SHP77 treated with DMSO at 0.1 percent for 48 hours (cell line): ENCODE measurements around the gene EPO.
"Not testable (repeated sequence)": the region's sequence is repeated elsewhere in the genome, so short reads cannot be mapped to it uniquely, and the experiment has no call there.

Experiments
- DNase-seq: peaks from one replicate; lab custom pipeline; 2025; lab: John Stamatoyannopoulos, UW

EPO gene

GRCh38 chr7:100736671-100737070, 16.4 kb downstream of the EPO start:
- DNase-seq = no peak

DNA sequence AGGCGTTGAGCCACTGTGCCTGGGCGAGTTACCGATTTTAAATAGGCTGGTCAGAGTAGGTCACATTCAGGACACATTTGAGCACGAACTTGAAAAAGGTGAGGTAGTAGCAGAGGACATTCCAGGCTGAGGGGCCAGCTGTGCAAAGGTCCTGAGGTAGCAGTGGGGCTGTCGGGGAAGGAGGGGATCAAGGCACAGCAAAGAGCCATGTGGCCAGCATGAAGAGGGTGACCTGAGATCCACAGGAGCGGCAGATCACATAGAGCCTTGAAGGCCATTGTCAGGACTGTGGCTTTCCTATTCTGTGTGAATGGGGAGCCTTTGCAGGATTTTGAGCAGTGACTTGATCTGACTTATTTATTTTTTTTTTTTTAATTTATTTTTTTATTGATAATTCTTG, 19.7 kb downstream of the EPO start:
- DNase-seq = no peak

DNA sequence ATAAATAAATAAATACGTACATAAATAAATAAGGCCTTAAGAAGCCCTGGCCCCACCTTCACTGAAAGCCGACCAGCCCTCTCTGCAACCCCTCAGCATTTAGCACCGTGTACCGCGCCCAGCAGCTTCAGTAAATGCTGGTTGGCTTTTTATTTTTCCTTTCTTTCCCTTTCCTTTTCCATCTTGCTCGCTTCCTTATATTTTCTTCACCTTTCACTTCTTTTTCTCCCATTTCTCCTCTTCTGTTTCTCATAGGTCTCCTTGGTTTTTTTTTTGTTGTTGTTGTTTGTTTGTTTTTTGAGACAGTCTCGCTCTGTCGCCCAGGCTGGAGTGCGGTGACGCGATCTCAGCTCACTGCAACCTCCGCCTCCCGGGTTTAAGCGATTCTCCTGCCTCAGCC, 24.3 kb downstream of the EPO start:
- no peak for DNase-seq

DNA sequence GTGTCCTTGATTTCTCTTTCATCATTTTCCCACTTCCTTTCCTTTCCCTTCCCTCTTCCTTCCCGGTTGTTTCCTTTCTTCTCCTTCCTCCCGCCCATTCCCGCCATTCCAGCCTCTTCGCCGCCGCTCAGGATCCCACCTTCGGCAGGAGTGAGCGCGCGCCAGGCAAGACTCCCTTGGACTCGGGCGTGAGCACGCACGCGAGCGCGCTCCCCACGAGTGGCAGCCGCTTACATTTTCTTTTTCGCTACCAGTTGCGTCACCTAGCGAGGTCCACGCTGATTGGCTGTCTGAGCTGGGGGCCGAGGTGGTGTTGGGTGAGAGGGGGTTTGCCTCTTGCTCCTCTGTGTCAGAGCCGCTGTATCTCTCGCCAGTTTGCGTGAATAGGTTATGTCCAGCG, 24.9 kb downstream of the EPO start:
- peak; percentile 21 for DNase-seq

DNA sequence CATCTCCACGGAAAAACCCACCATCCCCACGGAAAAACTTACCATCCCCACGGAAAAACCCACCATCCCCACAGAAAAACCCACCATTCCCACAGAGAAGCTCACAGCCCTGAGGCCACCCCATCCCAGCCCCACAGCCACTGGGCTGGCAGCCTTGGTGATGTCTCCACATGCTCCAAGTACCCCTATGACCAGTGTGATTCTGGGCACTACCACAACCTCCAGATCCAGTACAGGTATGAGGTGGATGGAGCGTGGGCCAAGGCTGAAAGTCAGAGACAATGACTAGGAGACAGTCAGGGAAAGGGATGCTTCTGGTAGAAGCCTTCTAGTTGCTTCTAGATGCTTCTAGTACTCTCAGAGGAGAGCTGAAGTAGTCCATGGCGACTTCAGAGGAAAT, 32.7 kb downstream of the EPO start:
- DNase-seq = no peak

- no peak for DNase-seq
Observed at GRCh38 chr7:100753750-100754149, 33.5 kb downstream of the EPO start.

GRCh38 chr7:100759357-100760171, 39.3 kb downstream of the EPO start:
- DNase-seq = no peak

GRCh38 chr7:100762841-100763240, 42.6 kb downstream of the EPO start:
- DNase-seq = not testable (repeated sequence)

GRCh38 chr7:100763556-100764140, 43.4 kb downstream of the EPO start:
- DNase-seq = no peak

GRCh38 chr7:100764841-100765240, 44.6 kb downstream of the EPO start:
- DNase-seq = no peak

DNA sequence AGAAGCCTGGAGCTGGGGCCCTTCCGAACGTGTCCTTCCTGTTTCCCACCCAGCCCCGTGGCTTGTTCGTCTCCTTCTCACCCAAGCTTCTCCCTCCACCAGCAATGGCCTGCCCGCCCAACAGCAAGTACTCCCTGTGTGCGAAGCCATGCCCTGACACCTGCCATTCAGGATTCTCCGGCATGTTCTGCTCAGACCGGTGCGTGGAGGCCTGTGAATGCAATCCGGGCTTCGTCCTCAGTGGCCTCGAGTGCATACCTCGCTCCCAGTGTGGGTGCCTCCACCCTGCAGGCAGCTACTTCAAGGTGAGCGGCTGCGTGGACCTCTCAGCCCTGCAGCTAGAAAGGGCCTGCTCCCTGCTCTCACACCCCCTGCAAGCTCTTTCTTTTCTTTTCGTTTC, 45.0 kb downstream of the EPO start:
- no peak for DNase-seq

DNA sequence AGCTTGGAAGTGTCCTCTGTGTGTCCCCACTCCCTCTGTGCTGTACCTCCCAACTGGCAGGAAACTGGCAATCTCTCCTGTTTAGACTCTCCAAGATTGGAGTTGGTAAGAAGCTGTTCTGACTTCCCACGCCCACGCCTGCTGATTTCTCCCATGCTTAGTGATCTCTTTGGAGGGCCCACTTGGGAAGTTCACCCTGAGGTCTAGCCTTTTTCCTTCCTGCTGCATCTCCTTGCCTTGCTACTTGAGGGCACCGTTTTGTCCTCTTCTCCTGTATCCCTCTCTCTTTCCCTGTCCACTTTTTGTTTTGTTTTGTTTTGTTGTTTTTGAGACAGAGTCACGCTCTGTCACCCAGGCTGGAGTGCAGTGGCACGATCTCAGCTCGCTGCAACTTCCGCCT, 48.5 kb downstream of the EPO start:
- DNase-seq = no peak
